ENCODE measurements around the gene NCR3LG1.

The NCR3LG1 gene

GRCh38 chr11:17394743-17395390 lies 43.3 kb downstream of the NCR3LG1 start:
- no peak for DNase-seq

- DNase-seq, result no peak
Measured at GRCh38 chr11:17395554-17395961, 44.0 kb downstream of the NCR3LG1 start.

GRCh38 chr11:17395978-17396377 lies 44.4 kb downstream of the NCR3LG1 start:
- DNase-seq, result no peak

- no peak for DNase-seq
Measured at GRCh38 chr11:17396598-17397310, 45.2 kb downstream of the NCR3LG1 start.

- DNase-seq, result no peak
Measured at GRCh38 chr11:17397311-17398002, 45.9 kb downstream of the NCR3LG1 start.

- DNase-seq, result no peak
Measured at GRCh38 chr11:17399236-17399635, 47.6 kb downstream of the NCR3LG1 start.

GRCh38 chr11:17400048-17400775 lies 48.6 kb downstream of the NCR3LG1 start:
- no peak for DNase-seq

GRCh38 chr11:17401316-17401715 lies 49.7 kb downstream of the NCR3LG1 start:
- DNase-seq, result no peak

GRCh38 chr11:17401841-17402240 lies 50.2 kb downstream of the NCR3LG1 start:
- DNase-seq, result no peak

GRCh38 chr11:17402486-17402885 lies 50.9 kb downstream of the NCR3LG1 start:
- DNase-seq, result no peak

GRCh38 chr11:17403980-17404759 lies 52.6 kb downstream of the NCR3LG1 start:
- DNase-seq, result no peak

GRCh38 chr11:17405232-17406005 lies 53.8 kb downstream of the NCR3LG1 start:
- no peak for DNase-seq

GRCh38 chr11:17406082-17406817 lies 54.6 kb downstream of the NCR3LG1 start:
- no peak for DNase-seq

- DNase-seq, result no peak
Measured at GRCh38 chr11:17406818-17407149, 55.2 kb downstream of the NCR3LG1 start.

GRCh38 chr11:17407575-17407974 lies 56.0 kb downstream of the NCR3LG1 start:
- no peak for DNase-seq

GRCh38 chr11:17408026-17408425 lies 56.4 kb downstream of the NCR3LG1 start:
- no peak for DNase-seq

- DNase-seq, result no peak
Measured at GRCh38 chr11:17408641-17409040, 57.0 kb downstream of the NCR3LG1 start.

GRCh38 chr11:17410606-17411379 lies 59.2 kb downstream of the NCR3LG1 start:
- DNase-seq, result no peak

GRCh38 chr11:17411418-17411817 lies 59.8 kb downstream of the NCR3LG1 start:
- no peak for DNase-seq

- DNase-seq, result no peak
Measured at GRCh38 chr11:17412488-17413180, 61.0 kb downstream of the NCR3LG1 start.
